Fibroblast of lung (primary cell): ENCODE measurements around the gene CATSPERE.

ENCODE experiments used
- CTCF ChIP-seq, 2 donors: IDR thresholded peaks in 1 of 2; conservative IDR thresholded peaks in 1 of 2; 1 replicate in 1 of 2; 2 replicates in 1 of 2; pipeline ENCODE4 v1.5.1; 2011 to 2012; ENCODE audit warnings: low read length in 2 of 2, control low read depth in 1 of 2, inconsistent platforms in 1 of 2, low read depth in 1 of 2, mild to moderate bottlenecking in 1 of 2
- EZH2 ChIP-seq: IDR thresholded peaks from 2 replicates; pipeline ENCODE4 v1.5.1; 2012; ENCODE audit warnings: low read length, control low read depth, mild to moderate bottlenecking; ENCODE audit errors: missing control alignments

GRCh38 chr1:244642988-244643387 is 181.9 kb downstream of the CATSPERE start:
- TF ChIP-seq CTCF (conservative IDR thresholded peaks at IDR 0.05 in 1 of 2, IDR thresholded peaks at IDR 0.05 in 1 of 2; ENCODE audit: low read depth in 1 of 2, low read length in 2 of 2), result no peak
- TF ChIP-seq EZH2, result no peak
